ES-I3 (cell line): ENCODE measurements around the gene TMUB2.

Source experiments
- H3K36me3 ChIP-seq: 2 replicates; pipeline ENCODE4 v1.6.1; 2013; ENCODE audit warnings: mild to moderate bottlenecking, low read length, control low read depth, moderate library complexity; ENCODE audit not compliant: insufficient read depth
- H3K4me1 ChIP-seq: 2 replicates; pipeline ENCODE4 v1.6.1; 2013; ENCODE audit warnings: mild to moderate bottlenecking, control low read depth, low read length; ENCODE audit not compliant: insufficient read depth
- H3K9ac ChIP-seq: 2 replicates; pipeline ENCODE4 v1.6.1; 2013; ENCODE audit warnings: low read depth, mild to moderate bottlenecking, low read length, moderate library complexity
- H3K9me3 ChIP-seq: 2 replicates; pipeline ENCODE4 v1.6.1; 2013; ENCODE audit warnings: mild to moderate bottlenecking, low read length, moderate library complexity; ENCODE audit not compliant: control insufficient read depth, insufficient read depth

The TMUB2 gene

GRCh38 chr17:44167181-44167861, 19.5 kb upstream of the TMUB2 start:
- Histone ChIP-seq H3K36me3 (no peaks in the 10 kb centered on the region), H3K9me3 (no peaks in the 10 kb centered on the region), H3K9ac (no peak overlapping the region), H3K4me1 (peaks cover 15% of the 10 kb centered on the region; the same call in 1 of the 2 replicates)

- no peak overlapping the region for H3K9ac ChIP-seq
- peaks cover 15% of the 10 kb centered on the region; the same call in 1 of the 2 replicates for H3K4me1 ChIP-seq
- H3K36me3 ChIP-seq = no peaks in the 10 kb centered on the region
- H3K9me3 ChIP-seq = no peaks in the 10 kb centered on the region
These were observed 16.7 kb upstream of the TMUB2 start for GRCh38 chr17:44170135-44170498.

- H3K9ac ChIP-seq = peak within 1 kb of the TSS; percentile 30
- no peaks in the 10 kb centered on the region for H3K36me3 ChIP-seq
- peaks cover 15% of the 10 kb centered on the region; the same call in 1 of the 2 replicates for H3K4me1 ChIP-seq
- H3K9me3 ChIP-seq = no peaks in the 10 kb centered on the region
These were observed 16.1 kb upstream of the TMUB2 start, which contains the start of gene ASB16 for GRCh38 chr17:44170499-44171201. TSS of gene ASB16 (plus strand) at chr17:44170704. CDS start at chr17:44170790, 86 bp downstream.

- H3K4me1 ChIP-seq = peaks cover 15% of the 10 kb centered on the region; the same call in 1 of the 2 replicates
These were observed 14.8 kb upstream of the TMUB2 start for GRCh38 chr17:44171931-44172455.

GRCh38 chr17:44174427-44174826, 12.3 kb upstream of the TMUB2 start:
- no peak overlapping the region for H3K9ac ChIP-seq
- no peaks in the 10 kb centered on the region; the same call in 1 of the 2 replicates for H3K36me3 ChIP-seq
- peaks cover 12% of the 10 kb centered on the region; the same call in 1 of the 2 replicates for H3K4me1 ChIP-seq
- no peaks in the 10 kb centered on the region for H3K9me3 ChIP-seq

More at GRCh38 chr17:44171931-44172455, 14.8 kb upstream of the TMUB2 start:
- H3K9ac ChIP-seq = no peak overlapping the region
- no peaks in the 10 kb centered on the region for H3K9me3 ChIP-seq
- H3K36me3 ChIP-seq = no peaks in the 10 kb centered on the region

GRCh38 chr17:44176257-44176656, 10.5 kb upstream of the TMUB2 start:
- Histone ChIP-seq H3K4me1 (no peaks in the 10 kb centered on the region), H3K36me3 (no peaks in the 10 kb centered on the region; the same call in 1 of the 2 replicates), H3K9ac (no peak overlapping the region), H3K9me3 (no peaks in the 10 kb centered on the region)

- H3K36me3 ChIP-seq = peaks cover 5% of the 10 kb centered on the region
- H3K4me1 ChIP-seq = no peaks in the 10 kb centered on the region
- H3K9me3 ChIP-seq = no peaks in the 10 kb centered on the region
- no peak overlapping the region for H3K9ac ChIP-seq
These were observed 9.9 kb upstream of the TMUB2 start for GRCh38 chr17:44176671-44177501.

GRCh38 chr17:44177640-44178039, 9.1 kb upstream of the TMUB2 start:
- H3K36me3 ChIP-seq = peaks cover 12% of the 10 kb centered on the region
- no peaks in the 10 kb centered on the region for H3K9me3 ChIP-seq
- H3K9ac ChIP-seq = no peak overlapping the region
- no peaks in the 10 kb centered on the region for H3K4me1 ChIP-seq

GRCh38 chr17:44178133-44178532, 8.6 kb upstream of the TMUB2 start:
- Histone ChIP-seq H3K36me3 (peaks cover 16% of the 10 kb centered on the region), H3K9me3 (no peaks in the 10 kb centered on the region), H3K9ac (no peak overlapping the region), H3K4me1 (no peaks in the 10 kb centered on the region)

- Histone ChIP-seq H3K9ac (no peak overlapping the region), H3K36me3 (peaks cover 16% of the 10 kb centered on the region), H3K4me1 (no peaks in the 10 kb centered on the region), H3K9me3 (no peaks in the 10 kb centered on the region)
These were observed 3.7 kb upstream of the TMUB2 start for GRCh38 chr17:44183024-44183423.

- peaks cover 16% of the 10 kb centered on the region for H3K36me3 ChIP-seq
- H3K9ac ChIP-seq = no peak overlapping the region
- no peaks in the 10 kb centered on the region for H3K4me1 ChIP-seq
- no peaks in the 10 kb centered on the region for H3K9me3 ChIP-seq
These were observed 2.5 kb upstream of the TMUB2 start for GRCh38 chr17:44184212-44184810.

- Histone ChIP-seq H3K36me3 (peaks cover 7% of the 10 kb centered on the region), H3K9ac (peak overlapping the region; percentile 94), H3K4me1 (peaks cover 9% of the 10 kb centered on the region; the same call in 1 of the 2 replicates), H3K9me3 (no peaks in the 10 kb centered on the region)
These were observed 543 bp downstream of the TMUB2 start for GRCh38 chr17:44187131-44187899.
